ENCODE measurements around the gene GAS6.
A peak's percentile ranks its signal among the peaks of the same experiment; 100 is the strongest.

Gene GAS6

GRCh38 chr13:113787694-113788093, 76.2 kb downstream of the GAS6 start:
- no peak for DNase-seq

GRCh38 chr13:113786262-113786841, 77.5 kb downstream of the GAS6 start:
- DNase-seq: no peak

- no peak for DNase-seq
These were observed 78.5 kb downstream of the GAS6 start for GRCh38 chr13:113785051-113786010.

GRCh38 chr13:113784645-113785024, 79.2 kb downstream of the GAS6 start:
- DNase-seq: no peak

GRCh38 chr13:113783966-113784644, 79.8 kb downstream of the GAS6 start:
- DNase-seq: no peak

- DNase-seq: no peak
These were observed 80.5 kb downstream of the GAS6 start for GRCh38 chr13:113783200-113783881.

GRCh38 chr13:113782472-113782871, 81.4 kb downstream of the GAS6 start:
- DNase-seq: no peak

- no peak for DNase-seq
These were observed 82.3 kb downstream of the GAS6 start for GRCh38 chr13:113781571-113781970.

- DNase-seq: peak; percentile 17
These were observed 86.3 kb downstream of the GAS6 start for GRCh38 chr13:113777311-113778260.

GRCh38 chr13:113776231-113777125, 87.4 kb downstream of the GAS6 start:
- DNase-seq: no peak

GRCh38 chr13:113775451-113776145, 88.3 kb downstream of the GAS6 start:
- DNase-seq: no peak

- no peak for DNase-seq
These were observed 89.4 kb downstream of the GAS6 start for GRCh38 chr13:113774177-113775107.

GRCh38 chr13:113771709-113772331, 92.1 kb downstream of the GAS6 start:
- DNase-seq: no peak

- DNase-seq: no peak
These were observed 92.9 kb downstream of the GAS6 start for GRCh38 chr13:113770937-113771336.

Measured in stimulated activated CD4-positive, alpha-beta T cell treated with anti-CD3 and anti-CD28 coated beads, Interleukin-15, amount 100 ng/mL, for 24 hours (primary cell).